Measurements from ENCODE around the gene LCN2.

DNA sequence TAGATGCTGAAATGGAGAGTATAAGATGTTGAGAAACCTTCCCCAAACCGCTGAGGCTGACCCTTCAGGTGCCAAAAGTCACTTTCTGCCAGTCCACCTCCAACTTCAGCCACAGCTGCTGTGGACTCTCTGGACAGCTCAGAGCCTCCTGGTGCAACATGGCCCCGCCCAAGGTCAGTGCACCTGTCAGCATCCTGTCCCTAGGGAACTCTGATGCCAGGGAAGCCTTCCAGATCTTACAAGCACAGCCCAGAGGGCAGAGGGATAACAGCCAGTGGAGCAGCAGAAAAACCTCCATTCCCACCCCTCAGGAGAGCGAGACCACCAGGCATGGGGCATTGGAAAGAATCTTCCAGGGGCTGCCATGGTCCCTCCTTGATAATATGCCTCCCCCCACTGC is 11.3 kb upstream of the LCN2 start:
- no peak for TF ChIP-seq EZH2 (IDR thresholded peaks at IDR 0.05; ENCODE audit: borderline replicate concordance, low read depth, low read length, poor library complexity, severe bottlenecking)
- TF ChIP-seq, protein P1, sequence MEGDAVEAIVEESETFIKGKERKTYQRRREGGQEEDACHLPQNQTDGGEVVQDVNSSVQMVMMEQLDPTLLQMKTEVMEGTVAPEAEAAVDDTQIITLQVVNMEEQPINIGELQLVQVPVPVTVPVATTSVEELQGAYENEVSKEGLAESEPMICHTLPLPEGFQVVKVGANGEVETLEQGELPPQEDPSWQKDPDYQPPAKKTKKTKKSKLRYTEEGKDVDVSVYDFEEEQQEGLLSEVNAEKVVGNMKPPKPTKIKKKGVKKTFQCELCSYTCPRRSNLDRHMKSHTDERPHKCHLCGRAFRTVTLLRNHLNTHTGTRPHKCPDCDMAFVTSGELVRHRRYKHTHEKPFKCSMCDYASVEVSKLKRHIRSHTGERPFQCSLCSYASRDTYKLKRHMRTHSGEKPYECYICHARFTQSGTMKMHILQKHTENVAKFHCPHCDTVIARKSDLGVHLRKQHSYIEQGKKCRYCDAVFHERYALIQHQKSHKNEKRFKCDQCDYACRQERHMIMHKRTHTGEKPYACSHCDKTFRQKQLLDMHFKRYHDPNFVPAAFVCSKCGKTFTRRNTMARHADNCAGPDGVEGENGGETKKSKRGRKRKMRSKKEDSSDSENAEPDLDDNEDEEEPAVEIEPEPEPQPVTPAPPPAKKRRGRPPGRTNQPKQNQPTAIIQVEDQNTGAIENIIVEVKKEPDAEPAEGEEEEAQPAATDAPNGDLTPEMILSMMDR (conservative IDR thresholded peaks at IDR 0.05; ENCODE audit: low read depth, low read length): no peak
